Smooth muscle cell (in vitro differentiated cells): ENCODE results near the gene TTC28. TPM values are rescaled to one million over a fixed set of nuclear protein-coding genes. Genes with fewer than 3 reads are reported as not detected.

Experiments used
- DNase-seq: peaks from one replicate; lab custom pipeline; 2025; ENCODE audit not compliant: unreplicated experiment; lab: John Stamatoyannopoulos, UW
- H2AFZ ChIP-seq: fragments of 200-600 bp; sonication (generic); 2 replicates; pipeline ENCODE4 v1.6.0; 2016; ENCODE audit warnings: antibody characterized with exemption, low read depth, mild to moderate bottlenecking
- H3F3A ChIP-seq: fragments of 200-600 bp; sonication (generic); 2 replicates; pipeline ENCODE4 v1.6.0; 2017; ENCODE audit warnings: antibody characterized with exemption, low read depth
- H3K27ac ChIP-seq: fragments of 200-600 bp; sonication (generic); 2 replicates; pipeline ENCODE4 v1.5.1; 2016; ENCODE audit warnings: low read depth, mild to moderate bottlenecking
- H3K27me3 ChIP-seq: fragments of 200-600 bp; sonication (generic); 2 replicates; pipeline ENCODE4 v1.6.1; 2016; ENCODE audit warnings: low read depth, mild to moderate bottlenecking
- H3K36me3 ChIP-seq: fragments of 200-600 bp; sonication (generic); 2 replicates; pipeline ENCODE4 v1.5.1; 2016; ENCODE audit warnings: low read depth
- H3K4me1 ChIP-seq: fragments of 200-600 bp; sonication (generic); 2 replicates; pipeline ENCODE4 v1.5.1; 2016; ENCODE audit warnings: low read depth
- H3K4me2 ChIP-seq: fragments of 200-600 bp; sonication (generic); 2 replicates; pipeline ENCODE4 v1.6.0; 2016; ENCODE audit warnings: mild to moderate bottlenecking
- H3K4me3 ChIP-seq: fragments of 200-600 bp; sonication (generic); 2 replicates; pipeline ENCODE4 v1.5.1; 2016; ENCODE audit warnings: mild to moderate bottlenecking
- H3K79me2 ChIP-seq: fragments of 200-600 bp; sonication (generic); 2 replicates; pipeline ENCODE4 v1.6.0; 2016; ENCODE audit warnings: low read depth, mild to moderate bottlenecking
- H3K9ac ChIP-seq: fragments of 200-600 bp; sonication (generic); 2 replicates; pipeline ENCODE4 v1.6.0; 2016; ENCODE audit warnings: low read depth
- H3K9me3 ChIP-seq: fragments of 200-600 bp; sonication (generic); replicated peaks from 2 replicates; pipeline ENCODE4 v1.5.1; 2016; ENCODE audit warnings: low read depth
- H4K20me1 ChIP-seq: fragments of 200-600 bp; sonication (generic); 2 replicates; pipeline ENCODE4 v1.6.0; 2016; ENCODE audit warnings: low read depth
- WGBS: methylation state at CpG from one replicate; pipeline ENCODE4 v1.1.7; 2016; ENCODE audit warnings: low lambda C conversion rate; 5-methylcytosine and 5-hydroxymethylcytosine counted together
- polyA plus RNA-seq: library from polyadenylated mRNA; unstranded; fragments of >200 nt; fragmentation: Nextera tagmentation; extraction: Ambion mirVana; gene quantifications from 2 replicates; pipeline ENCODE4 v1.2.1, GENCODE V29; 2016
- total RNA-seq: library from RNA; depleted of rRNA; stranded (reverse); fragments of >200 nt; gene quantifications from 2 replicates; pipeline ENCODE4 v1.2.3, GENCODE V29; 2014
- TF ChIP-seq, protein P1 (sequence below): fragments of 200-600 bp; sonication (generic); IDR thresholded peaks from 2 replicates; pipeline ENCODE4 v1.5.1; 2017; ENCODE audit warnings: borderline replicate concordance, mild to moderate bottlenecking, antibody characterized with exemption; ENCODE audit not compliant: insufficient read depth, poor library complexity, severe bottlenecking

The TTC28 gene
- total and polyA plus RNA-seq, 2 experiments from 2014 or later = 6.3 to 17.9 TPM

DNA sequence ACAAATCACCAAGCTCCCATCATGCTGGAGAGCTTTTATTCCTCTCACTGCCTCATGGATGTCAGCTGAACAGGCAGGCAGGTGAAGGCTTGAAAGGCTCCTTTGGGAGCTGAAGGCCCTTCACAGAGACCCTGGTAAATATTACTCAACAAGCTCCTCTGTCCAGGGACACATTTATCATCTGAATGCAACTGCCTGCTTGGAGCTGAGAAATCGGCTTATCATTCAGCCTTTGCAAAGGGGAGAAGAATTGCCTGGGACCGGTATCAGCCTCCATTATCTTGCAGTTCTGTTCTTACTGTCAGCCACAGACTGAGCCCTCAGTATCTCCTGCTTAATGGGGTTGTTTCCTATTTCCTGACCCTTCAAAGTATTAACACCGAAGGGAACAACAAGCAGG lies 646.8 kb downstream of the TTC28 start:
- H3K79me2 ChIP-seq = no peaks in the 10 kb centered on the region
- no peaks in the 10 kb centered on the region for H3K4me1 ChIP-seq
- 28% methylated on average over 3 of the region's 3 CpGs for WGBS
- no peak overlapping the region for H3K4me3 ChIP-seq
- no peaks in the 10 kb centered on the region for H3K9me3 ChIP-seq
- H3K4me2 ChIP-seq = no peak overlapping the region
- peaks cover 8% of the 10 kb centered on the region for H4K20me1 ChIP-seq
- no peaks in the 10 kb centered on the region for H3F3A ChIP-seq
- no peaks in the 10 kb centered on the region for H3K36me3 ChIP-seq
- H2AFZ ChIP-seq = no peak overlapping the region
- no peak overlapping the region for H3K9ac ChIP-seq
- H3K27ac ChIP-seq = no peak overlapping the region
- DNase-seq = no peak
- TF ChIP-seq, protein P1, sequence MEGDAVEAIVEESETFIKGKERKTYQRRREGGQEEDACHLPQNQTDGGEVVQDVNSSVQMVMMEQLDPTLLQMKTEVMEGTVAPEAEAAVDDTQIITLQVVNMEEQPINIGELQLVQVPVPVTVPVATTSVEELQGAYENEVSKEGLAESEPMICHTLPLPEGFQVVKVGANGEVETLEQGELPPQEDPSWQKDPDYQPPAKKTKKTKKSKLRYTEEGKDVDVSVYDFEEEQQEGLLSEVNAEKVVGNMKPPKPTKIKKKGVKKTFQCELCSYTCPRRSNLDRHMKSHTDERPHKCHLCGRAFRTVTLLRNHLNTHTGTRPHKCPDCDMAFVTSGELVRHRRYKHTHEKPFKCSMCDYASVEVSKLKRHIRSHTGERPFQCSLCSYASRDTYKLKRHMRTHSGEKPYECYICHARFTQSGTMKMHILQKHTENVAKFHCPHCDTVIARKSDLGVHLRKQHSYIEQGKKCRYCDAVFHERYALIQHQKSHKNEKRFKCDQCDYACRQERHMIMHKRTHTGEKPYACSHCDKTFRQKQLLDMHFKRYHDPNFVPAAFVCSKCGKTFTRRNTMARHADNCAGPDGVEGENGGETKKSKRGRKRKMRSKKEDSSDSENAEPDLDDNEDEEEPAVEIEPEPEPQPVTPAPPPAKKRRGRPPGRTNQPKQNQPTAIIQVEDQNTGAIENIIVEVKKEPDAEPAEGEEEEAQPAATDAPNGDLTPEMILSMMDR = no peak
- H3K27me3 ChIP-seq = no peaks in the 10 kb centered on the region

DNA sequence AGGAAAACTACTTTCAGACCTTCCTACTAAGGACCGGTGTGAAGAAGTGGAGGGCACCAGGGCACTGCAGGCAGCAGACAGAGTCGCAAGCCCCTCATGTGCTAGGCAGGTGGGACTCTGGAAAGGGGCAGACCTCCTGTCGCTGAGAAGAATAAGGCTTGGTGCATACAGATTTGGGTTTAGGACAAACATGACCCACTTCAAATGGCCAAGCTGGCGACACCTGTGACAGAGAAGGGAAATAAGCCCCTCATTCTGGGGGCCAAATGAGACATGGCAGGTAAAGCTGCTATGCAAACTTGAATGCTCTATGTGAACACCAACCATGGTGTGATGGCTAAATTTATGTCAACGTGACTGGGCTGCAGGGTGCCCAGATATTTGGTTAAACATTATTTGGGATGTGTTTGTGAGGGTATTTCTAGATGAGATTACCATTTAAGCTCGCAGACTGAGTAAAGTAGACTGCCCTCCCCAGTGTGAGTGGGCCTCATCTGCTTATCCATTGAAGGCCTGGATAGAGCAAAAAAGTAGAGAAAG lies 648.2 kb downstream of the TTC28 start:
- Histone ChIP-seq H3K4me3 (no peak overlapping the region), H3F3A (no peaks in the 10 kb centered on the region), H3K9me3 (no peaks in the 10 kb centered on the region), H3K79me2 (no peaks in the 10 kb centered on the region), H3K4me1 (no peaks in the 10 kb centered on the region), H3K27me3 (no peaks in the 10 kb centered on the region), H3K4me2 (no peak overlapping the region), H3K36me3 (no peaks in the 10 kb centered on the region), H3K27ac (no peak overlapping the region), H3K9ac (no peak overlapping the region), H2AFZ (no peak overlapping the region), H4K20me1 (peaks cover 8% of the 10 kb centered on the region)
- TF ChIP-seq, protein P1 = no peak
- no peak for DNase-seq
- WGBS = 97% methylated on average over 6 of the region's 6 CpGs

DNA sequence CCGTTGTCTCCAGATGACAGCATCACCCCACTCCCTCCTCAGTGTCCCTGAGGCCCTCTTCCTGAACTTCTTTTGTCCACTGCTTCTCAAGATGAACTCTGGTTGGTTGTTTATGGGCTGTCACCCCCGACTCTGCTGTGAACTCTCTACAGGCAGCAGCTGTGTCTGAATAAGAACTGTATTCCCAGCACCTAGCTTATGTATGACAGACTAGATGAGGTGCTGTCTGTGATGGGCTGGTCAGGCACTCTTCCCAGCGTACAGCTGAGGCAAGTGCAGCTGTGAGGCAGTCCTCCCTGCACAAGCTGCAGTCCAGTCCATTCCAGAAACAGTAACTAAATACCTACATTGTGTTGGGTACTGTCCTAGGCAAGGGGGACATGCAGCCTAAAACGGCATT lies 649.2 kb downstream of the TTC28 start:
- Histone ChIP-seq H3F3A (no peaks in the 10 kb centered on the region), H3K36me3 (no peaks in the 10 kb centered on the region), H3K4me2 (no peak overlapping the region), H3K4me1 (no peaks in the 10 kb centered on the region), H3K27me3 (no peaks in the 10 kb centered on the region), H4K20me1 (peaks cover 8% of the 10 kb centered on the region), H3K9ac (no peak overlapping the region), H2AFZ (no peak overlapping the region), H3K9me3 (no peaks in the 10 kb centered on the region), H3K27ac (no peak overlapping the region), H3K79me2 (no peaks in the 10 kb centered on the region), H3K4me3 (no peak overlapping the region)
- TF ChIP-seq, protein P1 = no peak
- DNase-seq = no peak
- 92% methylated on average over 4 of the region's 4 CpGs for WGBS

DNA sequence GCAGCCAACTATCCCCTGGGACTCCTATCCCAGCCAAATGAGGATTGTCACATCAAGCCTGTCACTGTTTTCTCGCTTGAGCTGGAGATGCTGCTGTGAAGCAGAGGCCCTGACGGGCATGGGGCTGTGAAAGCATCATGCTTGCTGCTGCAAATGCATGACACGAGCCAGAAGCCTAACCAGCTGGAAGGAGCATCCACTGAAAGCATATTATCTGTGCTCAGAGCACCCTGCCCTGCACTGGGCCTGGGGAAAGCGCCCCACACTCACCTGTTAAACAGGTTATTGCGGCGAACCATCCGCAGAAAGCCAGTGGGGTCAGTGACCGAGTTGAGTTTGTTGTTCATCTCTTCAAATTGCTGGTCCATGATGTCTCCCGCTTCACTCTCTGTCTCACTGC lies 649.7 kb downstream of the TTC28 start:
- Histone ChIP-seq H3K27me3 (no peaks in the 10 kb centered on the region), H3K4me3 (no peak overlapping the region), H3K4me2 (no peak overlapping the region), H3K9ac (no peak overlapping the region), H4K20me1 (peaks cover 3% of the 10 kb centered on the region), H2AFZ (no peak overlapping the region), H3K36me3 (no peaks in the 10 kb centered on the region), H3F3A (no peaks in the 10 kb centered on the region), H3K79me2 (no peaks in the 10 kb centered on the region), H3K27ac (no peak overlapping the region), H3K4me1 (no peaks in the 10 kb centered on the region), H3K9me3 (no peaks in the 10 kb centered on the region)
- TF ChIP-seq, protein P1 = no peak
- DNase-seq = no peak
- WGBS = 96% methylated on average over 9 of the region's 9 CpGs
